ENCODE measurements around the gene NHERF2.
A peak's percentile ranks its signal among the peaks of the same experiment; 100 is the strongest.

Gene NHERF2

DNA sequence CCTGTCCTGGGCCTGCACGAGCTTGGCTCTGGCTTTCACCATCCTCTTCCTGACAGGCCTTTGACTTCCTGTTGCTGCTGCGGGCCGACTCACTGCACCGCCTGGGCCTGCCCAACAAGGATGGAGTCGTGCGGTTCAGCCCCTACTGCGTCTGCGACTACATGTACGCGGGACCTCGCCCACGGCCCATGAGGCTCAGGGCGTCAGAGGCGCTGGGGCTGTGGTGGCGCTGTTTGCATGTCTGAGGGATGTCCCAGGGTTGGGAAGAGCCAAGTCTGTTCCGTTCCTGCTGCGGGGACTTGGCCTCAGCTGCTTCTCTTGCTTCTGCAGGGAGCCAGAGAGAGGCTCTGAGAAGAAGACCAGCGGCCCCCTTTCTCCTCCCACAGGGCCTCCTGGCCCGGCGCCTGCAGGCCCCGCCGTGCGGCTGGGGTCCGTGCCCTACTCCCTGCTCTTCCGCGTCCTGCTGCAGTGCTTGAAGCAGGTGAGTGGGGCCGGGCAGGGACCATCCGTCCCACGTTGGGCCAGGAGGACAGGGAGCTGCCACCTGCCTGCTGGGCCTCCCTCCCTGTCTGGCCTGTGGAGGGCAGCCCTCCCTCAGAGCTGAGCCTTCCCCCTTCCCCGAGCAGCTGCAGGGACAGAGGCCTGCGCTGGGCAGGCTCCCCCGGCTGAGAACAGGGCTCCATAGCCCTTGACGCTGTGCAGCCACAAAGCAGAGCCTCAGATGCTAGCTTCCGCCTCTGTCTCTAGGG lies 44.9 kb downstream of the NHERF2 start:
- no peak overlapping the region for H3K4me3 ChIP-seq (ENCODE audit: low read length)
- no peak overlapping the region for H3K27ac ChIP-seq (ENCODE audit: low read depth, low read length)
- H3K9ac ChIP-seq (ENCODE audit: low read length) = no peak overlapping the region
- H3K4me1 ChIP-seq (ENCODE audit: control insufficient read depth, insufficient read depth, low read length) = no peaks in the 10 kb centered on the region
- H3K27me3 ChIP-seq (ENCODE audit: control insufficient read depth, insufficient read depth, low read length) = no peaks in the 10 kb centered on the region
- H3K36me3 ChIP-seq (ENCODE audit: control insufficient read depth, insufficient read depth, low read length) = peaks cover 23% of the 10 kb centered on the region

DNA sequence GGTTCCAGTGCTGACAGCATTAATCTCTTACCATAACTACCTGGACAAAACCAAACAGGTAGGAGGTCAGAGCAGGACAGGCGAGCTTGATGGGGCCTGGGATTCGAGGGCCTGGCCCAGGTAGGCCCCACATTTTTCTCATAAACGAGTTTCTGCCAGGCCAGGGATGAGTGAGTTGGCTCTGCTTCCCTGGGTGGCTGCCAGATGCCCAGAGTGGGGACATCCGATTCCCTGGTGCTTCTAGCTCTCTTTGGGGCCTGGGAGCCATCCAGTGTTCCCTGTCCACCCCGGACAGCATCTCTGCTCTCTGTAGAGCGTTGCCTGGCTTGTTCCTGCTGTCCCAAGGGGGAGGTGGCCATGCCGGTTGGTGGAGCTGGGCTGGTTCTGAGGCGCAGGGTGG lies 46.2 kb downstream of the NHERF2 start:
- Histone ChIP-seq H3K27ac (ENCODE audit: low read depth, low read length) (peak overlapping the region; percentile 19), H3K4me3 (ENCODE audit: low read length) (no peak overlapping the region), H3K36me3 (ENCODE audit: control insufficient read depth, insufficient read depth, low read length) (peaks cover 27% of the 10 kb centered on the region), H3K9ac (ENCODE audit: low read length) (no peak overlapping the region), H3K4me1 (ENCODE audit: control insufficient read depth, insufficient read depth, low read length) (no peaks in the 10 kb centered on the region), H3K27me3 (ENCODE audit: control insufficient read depth, insufficient read depth, low read length) (no peaks in the 10 kb centered on the region)

GRCh38 chr16:2074071-2074470 lies 47.4 kb downstream of the NHERF2 start:
- H3K4me3 ChIP-seq (ENCODE audit: low read length) = no peak overlapping the region
- no peaks in the 10 kb centered on the region for H3K4me1 ChIP-seq (ENCODE audit: control insufficient read depth, insufficient read depth, low read length)
- H3K27ac ChIP-seq (ENCODE audit: low read depth, low read length) = no peak overlapping the region
- peaks cover 31% of the 10 kb centered on the region for H3K36me3 ChIP-seq (ENCODE audit: control insufficient read depth, insufficient read depth, low read length)
- H3K27me3 ChIP-seq (ENCODE audit: control insufficient read depth, insufficient read depth, low read length) = no peaks in the 10 kb centered on the region
- no peak overlapping the region for H3K9ac ChIP-seq (ENCODE audit: low read length)

DNA sequence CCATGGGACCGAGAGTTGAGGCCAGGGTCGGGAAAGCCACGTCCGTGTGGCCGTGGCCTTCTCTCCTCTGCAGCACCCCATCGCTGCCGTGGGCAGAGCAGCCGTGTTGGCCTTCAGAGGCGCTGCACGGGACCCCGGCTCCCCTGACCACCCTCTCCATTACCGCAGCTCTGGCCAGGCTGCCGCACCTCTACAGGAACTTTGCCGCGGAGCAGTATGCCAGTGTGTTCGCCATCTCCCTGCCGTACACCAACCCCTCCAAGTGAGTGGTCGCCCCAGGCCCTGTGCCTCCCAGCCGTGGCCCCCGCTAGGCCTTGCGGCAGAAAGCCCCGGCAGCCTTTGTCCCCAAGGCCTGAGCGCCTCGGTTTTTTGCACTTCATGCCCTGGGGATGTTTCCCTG lies 48.9 kb downstream of the NHERF2 start:
- Histone ChIP-seq H3K27ac (ENCODE audit: low read depth, low read length) (no peak overlapping the region), H3K36me3 (ENCODE audit: control insufficient read depth, insufficient read depth, low read length) (peaks cover 36% of the 10 kb centered on the region), H3K4me1 (ENCODE audit: control insufficient read depth, insufficient read depth, low read length) (no peaks in the 10 kb centered on the region)

DNA sequence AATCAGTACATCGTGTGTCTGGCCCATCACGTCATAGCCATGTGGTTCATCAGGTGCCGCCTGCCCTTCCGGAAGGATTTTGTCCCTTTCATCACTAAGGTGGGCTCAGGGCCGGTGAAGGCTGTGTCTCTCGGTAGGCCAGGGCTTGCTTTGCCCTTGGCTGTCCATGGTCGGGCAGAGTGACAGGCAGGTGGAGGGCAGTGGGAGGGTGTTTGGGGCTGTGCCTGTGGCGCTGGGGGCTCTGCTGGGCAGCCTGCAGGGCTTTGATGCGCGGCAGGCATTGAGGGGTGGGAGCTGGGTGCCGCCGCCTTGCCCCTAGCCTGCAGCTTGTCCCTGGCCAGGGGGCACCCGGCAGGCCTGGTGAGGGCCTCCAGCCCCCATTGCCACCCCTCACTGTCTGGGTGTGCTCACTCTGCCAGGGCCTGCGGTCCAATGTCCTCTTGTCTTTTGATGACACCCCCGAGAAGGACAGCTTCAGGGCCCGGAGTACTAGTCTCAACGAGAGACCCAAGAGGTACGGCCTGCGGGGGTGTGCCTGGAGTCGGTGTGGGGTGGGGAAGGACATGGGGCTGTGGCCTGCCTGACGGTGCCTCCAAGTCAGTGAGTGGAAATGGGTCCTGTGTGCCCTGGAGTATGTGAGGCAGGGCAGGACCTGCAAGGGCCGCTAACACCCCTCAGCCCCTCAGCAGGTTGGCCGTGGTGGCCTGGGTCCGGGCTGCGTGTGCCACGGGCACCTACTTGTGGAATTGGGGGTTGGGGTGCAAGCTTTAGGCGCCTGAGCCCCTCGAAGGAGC lies 49.6 kb downstream of the NHERF2 start:
- Histone ChIP-seq H3K36me3 (ENCODE audit: control insufficient read depth, insufficient read depth, low read length) (peaks cover 31% of the 10 kb centered on the region), H3K4me3 (ENCODE audit: low read length) (no peak overlapping the region), H3K4me1 (ENCODE audit: control insufficient read depth, insufficient read depth, low read length) (no peaks in the 10 kb centered on the region), H3K9ac (ENCODE audit: low read length) (no peak overlapping the region), H3K27me3 (ENCODE audit: control insufficient read depth, insufficient read depth, low read length) (no peaks in the 10 kb centered on the region), H3K27ac (ENCODE audit: low read depth, low read length) (no peak overlapping the region)

More for the DNA sequence above, 48.9 kb downstream of the NHERF2 start:
- Histone ChIP-seq H3K27me3 (ENCODE audit: control insufficient read depth, insufficient read depth, low read length) (no peaks in the 10 kb centered on the region), H3K9ac (ENCODE audit: low read length) (no peak overlapping the region), H3K4me3 (ENCODE audit: low read length) (no peak overlapping the region)

GRCh38 chr16:2077016-2077415 lies 50.3 kb downstream of the NHERF2 start:
- no peak overlapping the region for H3K4me3 ChIP-seq (ENCODE audit: low read length)
- no peaks in the 10 kb centered on the region for H3K27me3 ChIP-seq (ENCODE audit: control insufficient read depth, insufficient read depth, low read length)
- H3K36me3 ChIP-seq (ENCODE audit: control insufficient read depth, insufficient read depth, low read length) = peaks cover 26% of the 10 kb centered on the region
- no peak overlapping the region for H3K27ac ChIP-seq (ENCODE audit: low read depth, low read length)
- no peak overlapping the region for H3K9ac ChIP-seq (ENCODE audit: low read length)
- H3K4me1 ChIP-seq (ENCODE audit: control insufficient read depth, insufficient read depth, low read length) = no peaks in the 10 kb centered on the region

GRCh38 chr16:2077696-2078095 lies 51.0 kb downstream of the NHERF2 start:
- Histone ChIP-seq H3K9ac (ENCODE audit: low read length) (no peak overlapping the region), H3K4me1 (ENCODE audit: control insufficient read depth, insufficient read depth, low read length) (peaks cover under 1% of the 10 kb centered on the region), H3K27ac (ENCODE audit: low read depth, low read length) (no peak overlapping the region), H3K4me3 (ENCODE audit: low read length) (no peak overlapping the region), H3K27me3 (ENCODE audit: control insufficient read depth, insufficient read depth, low read length) (no peaks in the 10 kb centered on the region), H3K36me3 (ENCODE audit: control insufficient read depth, insufficient read depth, low read length) (peaks cover 31% of the 10 kb centered on the region)

DNA sequence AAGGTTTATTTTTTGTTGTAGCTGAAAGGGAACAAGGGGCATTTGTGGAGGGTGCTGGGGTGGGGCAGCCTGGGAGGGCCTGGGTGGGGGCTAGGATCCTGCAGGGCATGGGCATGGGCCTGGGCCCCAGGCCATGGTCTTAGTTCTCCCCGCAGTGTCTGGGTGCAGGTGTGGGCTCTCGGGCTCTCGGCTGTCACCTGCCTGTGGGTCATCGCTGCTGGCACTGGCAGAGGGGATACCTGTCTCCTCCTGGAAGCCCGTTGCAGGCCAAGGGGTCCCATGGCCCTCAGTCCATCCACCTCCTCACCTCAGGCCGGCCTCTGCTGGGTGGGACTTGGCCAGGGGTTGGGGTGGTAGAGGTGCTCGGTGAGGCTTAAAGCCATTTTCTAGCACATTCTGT lies 51.4 kb downstream of the NHERF2 start:
- peaks cover 4% of the 10 kb centered on the region for H3K4me1 ChIP-seq (ENCODE audit: control insufficient read depth, insufficient read depth, low read length)
- H3K27me3 ChIP-seq (ENCODE audit: control insufficient read depth, insufficient read depth, low read length) = no peaks in the 10 kb centered on the region
- H3K9ac ChIP-seq (ENCODE audit: low read length) = no peak overlapping the region
- peaks cover 31% of the 10 kb centered on the region for H3K36me3 ChIP-seq (ENCODE audit: control insufficient read depth, insufficient read depth, low read length)
- H3K27ac ChIP-seq (ENCODE audit: low read depth, low read length) = no peak overlapping the region
- no peak overlapping the region for H3K4me3 ChIP-seq (ENCODE audit: low read length)

DNA sequence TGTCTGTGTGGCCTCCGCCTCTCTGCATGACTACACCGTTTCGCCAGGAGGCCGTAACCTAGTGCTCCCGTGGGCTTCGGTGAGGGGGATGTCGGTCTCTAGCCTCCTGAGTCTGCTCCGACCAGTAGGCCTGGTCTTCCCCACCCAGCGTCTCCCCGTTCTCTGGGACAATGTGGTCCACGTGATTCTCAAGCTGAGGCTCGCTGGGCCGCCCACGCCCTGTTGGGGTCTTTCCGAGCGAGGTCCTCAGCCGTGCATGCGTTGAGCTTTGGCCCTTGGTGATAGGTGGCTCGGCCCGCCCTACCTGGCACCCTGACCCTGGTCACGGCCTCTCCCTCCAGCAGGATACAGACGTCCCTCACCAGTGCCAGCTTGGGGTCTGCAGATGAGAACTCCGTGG lies 52.0 kb downstream of the NHERF2 start:
- peaks cover 31% of the 10 kb centered on the region for H3K36me3 ChIP-seq (ENCODE audit: control insufficient read depth, insufficient read depth, low read length)
- no peak overlapping the region for H3K27ac ChIP-seq (ENCODE audit: low read depth, low read length)
- no peaks in the 10 kb centered on the region for H3K27me3 ChIP-seq (ENCODE audit: control insufficient read depth, insufficient read depth, low read length)
- no peak overlapping the region for H3K4me3 ChIP-seq (ENCODE audit: low read length)
- H3K9ac ChIP-seq (ENCODE audit: low read length) = no peak overlapping the region
- peaks cover 4% of the 10 kb centered on the region for H3K4me1 ChIP-seq (ENCODE audit: control insufficient read depth, insufficient read depth, low read length)

- H3K27ac ChIP-seq (ENCODE audit: low read depth, low read length) = no peak overlapping the region
- H3K27me3 ChIP-seq (ENCODE audit: control insufficient read depth, insufficient read depth, low read length) = no peaks in the 10 kb centered on the region
- peaks cover 27% of the 10 kb centered on the region for H3K36me3 ChIP-seq (ENCODE audit: control insufficient read depth, insufficient read depth, low read length)
- H3K9ac ChIP-seq (ENCODE audit: low read length) = no peak overlapping the region
- H3K4me1 ChIP-seq (ENCODE audit: control insufficient read depth, insufficient read depth, low read length) = peaks cover 4% of the 10 kb centered on the region
- no peak overlapping the region for H3K4me3 ChIP-seq (ENCODE audit: low read length)
Measured at GRCh38 chr16:2079311-2079800, 52.7 kb downstream of the NHERF2 start.

DNA sequence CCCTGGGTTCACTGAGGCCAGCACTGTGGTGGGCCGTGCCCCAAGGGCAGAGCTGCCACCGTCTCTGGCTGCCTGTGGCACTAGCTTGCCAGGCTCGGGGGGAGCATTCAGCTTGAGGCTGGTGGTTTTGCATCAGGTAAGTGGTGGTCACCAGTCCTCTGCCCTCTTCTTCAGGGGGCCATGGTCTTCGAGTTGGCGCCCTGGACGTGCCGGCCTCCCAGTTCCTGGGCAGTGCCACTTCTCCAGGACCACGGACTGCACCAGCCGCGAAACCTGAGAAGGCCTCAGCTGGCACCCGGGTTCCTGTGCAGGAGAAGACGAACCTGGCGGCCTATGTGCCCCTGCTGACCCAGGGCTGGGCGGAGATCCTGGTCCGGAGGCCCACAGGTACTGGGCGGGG lies 53.3 kb downstream of the NHERF2 start:
- H3K4me1 ChIP-seq (ENCODE audit: control insufficient read depth, insufficient read depth, low read length) = peaks cover 4% of the 10 kb centered on the region

GRCh38 chr16:2081201-2082084 lies 54.7 kb downstream of the NHERF2 start:
- no peaks in the 10 kb centered on the region for H3K27me3 ChIP-seq (ENCODE audit: control insufficient read depth, insufficient read depth, low read length)
- no peak overlapping the region for H3K4me3 ChIP-seq (ENCODE audit: low read length)
- peaks cover 28% of the 10 kb centered on the region for H3K36me3 ChIP-seq (ENCODE audit: control insufficient read depth, insufficient read depth, low read length)
- peaks cover 4% of the 10 kb centered on the region for H3K4me1 ChIP-seq (ENCODE audit: control insufficient read depth, insufficient read depth, low read length)
- no peak overlapping the region for H3K27ac ChIP-seq (ENCODE audit: low read depth, low read length)
- H3K9ac ChIP-seq (ENCODE audit: low read length) = no peak overlapping the region

More for the DNA sequence above, 53.3 kb downstream of the NHERF2 start:
- Histone ChIP-seq H3K27me3 (ENCODE audit: control insufficient read depth, insufficient read depth, low read length) (no peaks in the 10 kb centered on the region), H3K36me3 (ENCODE audit: control insufficient read depth, insufficient read depth, low read length) (peaks cover 23% of the 10 kb centered on the region), H3K9ac (ENCODE audit: low read length) (no peak overlapping the region), H3K27ac (ENCODE audit: low read depth, low read length) (no peak overlapping the region), H3K4me3 (ENCODE audit: low read length) (no peak overlapping the region)

Data from rectal smooth muscle tissue (tissue), 1 donor.